ENCODE results near the gene WBP11. TPM values are rescaled to one million over a fixed set of nuclear protein-coding genes. Genes with fewer than 3 reads are reported as not detected.

The WBP11 gene
- polyA plus RNA-seq, 1 donor (not counting 4 experiments of a cell fraction or from before 2014, with no cell fraction given) = 13.1 TPM

DNA sequence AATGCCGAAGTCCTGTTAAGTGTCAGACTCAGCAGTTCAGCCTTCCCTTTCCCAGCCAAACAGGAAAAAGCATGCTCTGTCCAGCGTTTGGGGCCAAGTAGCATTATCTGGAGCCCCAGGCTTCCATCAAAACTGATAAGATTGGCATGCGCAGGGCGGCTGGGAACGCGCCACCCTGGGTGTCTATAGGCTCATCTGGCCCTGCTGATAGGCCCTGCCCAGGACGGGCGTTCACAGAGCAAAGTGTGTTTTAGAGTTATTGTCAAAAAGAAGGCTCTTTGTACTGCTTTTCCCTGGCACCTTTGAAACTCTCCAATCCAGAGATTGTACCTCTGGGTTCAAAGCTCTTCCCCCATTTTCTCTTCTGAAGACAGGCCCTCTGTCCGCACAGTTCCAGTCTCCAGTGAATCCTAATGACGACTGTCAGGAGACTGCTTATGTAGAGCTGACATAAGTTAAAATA is 40.2 kb upstream of the WBP11 start, which contains the start of gene ART4:
ART4 (minus strand) TSS at position 102 of the 463 bp plus-strand sequence. CDS start 413 bp downstream, outside the sequence.
- Histone ChIP-seq H3K27me3 (ENCODE audit: control insufficient read depth, extremely low read depth, insufficient read depth, low read length) (no peaks in the 10 kb centered on the region), H3K79me2 (ENCODE audit: control insufficient read depth, insufficient read depth, low read length) (no peaks in the 10 kb centered on the region), H3K27ac (ENCODE audit: control insufficient read depth, insufficient read depth, low read length) (no peak within 1 kb of the TSS), H3K4me1 (ENCODE audit: control insufficient read depth, extremely low read depth, insufficient read depth, low read length) (peaks cover 10% of the 10 kb centered on the region), H3K36me3 (ENCODE audit: control insufficient read depth in 2 of 2, extremely low read depth in 1 of 2, insufficient read depth in 2 of 2, low read length in 2 of 2) (no peaks in the 10 kb centered on the region), H3K4me2 (ENCODE audit: control insufficient read depth, extremely low read depth, insufficient read depth, low read depth, low read length) (no peak within 1 kb of the TSS), H3K9ac (ENCODE audit: control insufficient read depth, extremely low read depth, insufficient read depth, low read length) (no peak within 1 kb of the TSS), H3K9me1 (ENCODE audit: control insufficient read depth, extremely low read depth, insufficient read depth, low read length) (no peaks in the 10 kb centered on the region), H3K9me3 (ENCODE audit: control insufficient read depth, low read depth, low read length) (no peaks in the 10 kb centered on the region), H3K4me3 (ENCODE audit: control insufficient read depth in 2 of 3, extremely low read depth in 1 of 3, insufficient read depth in 2 of 3, low read depth in 1 of 3, low read length in 3 of 3) (no peak within 1 kb of the TSS), H4K20me1 (ENCODE audit: control insufficient read depth, extremely low read depth, insufficient read depth, low read length) (no peaks in the 10 kb centered on the region), H2AFZ (ENCODE audit: control insufficient read depth, low read length) (no peak within 1 kb of the TSS)
- no peak for DNase-seq (ENCODE audit: low read depth, low spot score)
- dilution Hi-C loops (cut with MboI; ENCODE audit: extremely low pct_ligation_motif_present, low sequenced_read_pairs) = no loop called here
- no peak for TF ChIP-seq EZH2 (IDR thresholded peaks at IDR 0.05; ENCODE audit: low read length)
- TF ChIP-seq, protein P1, sequence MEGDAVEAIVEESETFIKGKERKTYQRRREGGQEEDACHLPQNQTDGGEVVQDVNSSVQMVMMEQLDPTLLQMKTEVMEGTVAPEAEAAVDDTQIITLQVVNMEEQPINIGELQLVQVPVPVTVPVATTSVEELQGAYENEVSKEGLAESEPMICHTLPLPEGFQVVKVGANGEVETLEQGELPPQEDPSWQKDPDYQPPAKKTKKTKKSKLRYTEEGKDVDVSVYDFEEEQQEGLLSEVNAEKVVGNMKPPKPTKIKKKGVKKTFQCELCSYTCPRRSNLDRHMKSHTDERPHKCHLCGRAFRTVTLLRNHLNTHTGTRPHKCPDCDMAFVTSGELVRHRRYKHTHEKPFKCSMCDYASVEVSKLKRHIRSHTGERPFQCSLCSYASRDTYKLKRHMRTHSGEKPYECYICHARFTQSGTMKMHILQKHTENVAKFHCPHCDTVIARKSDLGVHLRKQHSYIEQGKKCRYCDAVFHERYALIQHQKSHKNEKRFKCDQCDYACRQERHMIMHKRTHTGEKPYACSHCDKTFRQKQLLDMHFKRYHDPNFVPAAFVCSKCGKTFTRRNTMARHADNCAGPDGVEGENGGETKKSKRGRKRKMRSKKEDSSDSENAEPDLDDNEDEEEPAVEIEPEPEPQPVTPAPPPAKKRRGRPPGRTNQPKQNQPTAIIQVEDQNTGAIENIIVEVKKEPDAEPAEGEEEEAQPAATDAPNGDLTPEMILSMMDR (optimal IDR thresholded peaks at IDR 0.05 in 1 of 3, IDR thresholded peaks at IDR 0.05 in 1 of 3, conservative IDR thresholded peaks at IDR 0.05 in 1 of 3; ENCODE audit: extremely low read depth in 1 of 3, insufficient read depth in 2 of 3, low read length in 3 of 3) = no peak
- FAIRE-seq = no peak

DNA sequence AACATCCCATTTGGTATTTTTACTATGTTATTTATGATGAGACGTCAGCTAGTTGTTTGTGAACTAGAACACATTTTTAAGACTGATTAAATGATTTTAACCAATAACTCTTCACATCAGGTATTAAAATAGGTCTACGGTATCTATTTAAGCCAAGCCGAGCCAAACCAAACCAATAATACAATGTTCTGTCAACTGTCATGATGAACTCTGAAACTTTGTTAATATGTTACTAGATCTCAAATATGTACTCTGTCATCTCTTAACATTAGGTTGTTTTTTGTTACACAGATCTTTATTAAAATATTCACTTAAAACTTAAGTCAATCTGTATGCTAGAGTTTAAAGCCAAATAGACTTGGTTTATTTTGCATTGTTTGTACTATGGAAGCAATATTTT is 39.0 kb upstream of the WBP11 start:
- DNase-seq (ENCODE audit: low read depth, low spot score) (no peak), FAIRE-seq (no peak)
- no peaks in the 10 kb centered on the region for H3K27me3 ChIP-seq (ENCODE audit: control insufficient read depth, extremely low read depth, insufficient read depth, low read length)
- no peak overlapping the region for H3K4me3 ChIP-seq (ENCODE audit: control insufficient read depth in 2 of 3, extremely low read depth in 1 of 3, insufficient read depth in 2 of 3, low read depth in 1 of 3, low read length in 3 of 3)
- no peak overlapping the region for H3K9ac ChIP-seq (ENCODE audit: control insufficient read depth, extremely low read depth, insufficient read depth, low read length)
- H2AFZ ChIP-seq (ENCODE audit: control insufficient read depth, low read length) = no peak overlapping the region
- no peaks in the 10 kb centered on the region for H3K79me2 ChIP-seq (ENCODE audit: control insufficient read depth, insufficient read depth, low read length)
- no peaks in the 10 kb centered on the region for H4K20me1 ChIP-seq (ENCODE audit: control insufficient read depth, extremely low read depth, insufficient read depth, low read length)
- no peak overlapping the region for H3K4me2 ChIP-seq (ENCODE audit: control insufficient read depth, extremely low read depth, insufficient read depth, low read depth, low read length)
- peaks cover 10% of the 10 kb centered on the region for H3K4me1 ChIP-seq (ENCODE audit: control insufficient read depth, extremely low read depth, insufficient read depth, low read length)
- H3K27ac ChIP-seq (ENCODE audit: control insufficient read depth, insufficient read depth, low read length) = no peak overlapping the region
- H3K36me3 ChIP-seq (ENCODE audit: control insufficient read depth in 2 of 2, extremely low read depth in 1 of 2, insufficient read depth in 2 of 2, low read length in 2 of 2) = no peaks in the 10 kb centered on the region
- no peaks in the 10 kb centered on the region for H3K9me1 ChIP-seq (ENCODE audit: control insufficient read depth, extremely low read depth, insufficient read depth, low read length)
- no peak for TF ChIP-seq EZH2 (IDR thresholded peaks at IDR 0.05; ENCODE audit: low read length)
- TF ChIP-seq, protein P1 (optimal IDR thresholded peaks at IDR 0.05 in 1 of 3, IDR thresholded peaks at IDR 0.05 in 1 of 3, conservative IDR thresholded peaks at IDR 0.05 in 1 of 3; ENCODE audit: extremely low read depth in 1 of 3, insufficient read depth in 2 of 3, low read length in 3 of 3) = no peak
- H3K9me3 ChIP-seq (ENCODE audit: control insufficient read depth, low read depth, low read length) = no peaks in the 10 kb centered on the region
- dilution Hi-C loops (cut with MboI; ENCODE audit: extremely low pct_ligation_motif_present, low sequenced_read_pairs) = no loop called here

Measured in keratinocyte (primary cell).